Measurements from ENCODE around the gene RAB11FIP5.

The RAB11FIP5 gene

DNA sequence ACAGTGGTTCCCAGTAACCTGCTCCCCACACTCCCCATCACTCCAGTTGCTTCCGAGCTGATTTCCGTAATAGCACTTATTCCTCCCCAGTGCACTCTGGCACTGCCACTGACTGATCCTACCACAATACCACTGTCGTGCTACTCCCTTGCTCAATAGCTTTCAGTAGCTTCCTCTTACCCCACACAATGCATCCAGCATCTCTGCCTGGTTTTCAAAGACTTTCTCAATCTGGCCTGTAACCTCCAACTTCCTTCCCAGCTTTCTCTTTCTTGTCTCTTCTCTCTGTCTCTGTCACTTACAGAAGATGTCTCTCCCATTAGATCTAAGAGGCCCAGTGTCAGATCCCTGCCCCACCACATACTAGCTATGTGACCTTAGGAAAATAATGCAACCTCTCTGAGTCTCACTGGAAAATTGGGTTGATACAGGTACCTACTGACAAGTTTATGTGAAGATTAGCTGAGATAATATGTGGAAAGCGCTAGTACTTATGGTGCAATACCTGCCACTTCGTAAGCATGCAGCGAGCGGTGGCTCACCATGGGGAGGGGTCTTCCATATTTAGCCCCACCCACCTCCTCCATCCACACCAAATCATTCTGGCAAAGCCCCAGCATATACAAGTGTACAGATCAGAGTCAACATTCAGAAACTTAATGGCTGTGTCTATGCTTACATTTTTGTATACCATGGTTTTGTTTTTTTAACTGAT is 77.9 kb downstream of the RAB11FIP5 start:
- no peak for DNase-seq (ENCODE audit: low spot score)

DNA sequence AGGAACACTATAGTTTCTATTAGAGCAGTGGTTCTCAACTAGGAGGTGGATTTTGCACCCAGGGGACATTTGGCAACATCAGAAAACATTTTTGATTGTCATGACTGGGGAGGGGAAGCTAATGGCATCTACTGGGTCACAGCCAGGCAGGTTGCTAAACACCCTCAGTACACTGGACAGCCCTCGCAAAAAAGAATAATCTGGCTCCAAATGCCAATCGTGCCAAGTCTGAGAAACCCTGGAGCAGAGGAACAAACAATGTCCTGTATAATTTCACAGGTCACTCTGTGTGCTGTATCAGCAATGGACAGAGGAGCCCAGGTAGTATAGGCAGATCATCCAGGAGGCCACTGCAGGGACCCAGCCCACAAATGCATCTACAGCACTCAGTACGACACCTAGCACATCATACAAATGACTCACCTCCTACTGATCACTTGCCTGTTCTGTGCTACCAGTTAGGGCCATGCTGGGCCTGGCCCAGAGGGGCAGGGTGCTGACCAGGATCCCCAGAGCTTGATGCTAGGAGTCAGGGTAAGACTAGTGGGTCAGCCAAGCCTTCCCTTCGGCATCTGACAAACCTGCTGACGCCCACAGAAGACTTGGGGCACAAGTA is 78.9 kb downstream of the RAB11FIP5 start:
- DNase-seq (ENCODE audit: low spot score), result no peak

DNA sequence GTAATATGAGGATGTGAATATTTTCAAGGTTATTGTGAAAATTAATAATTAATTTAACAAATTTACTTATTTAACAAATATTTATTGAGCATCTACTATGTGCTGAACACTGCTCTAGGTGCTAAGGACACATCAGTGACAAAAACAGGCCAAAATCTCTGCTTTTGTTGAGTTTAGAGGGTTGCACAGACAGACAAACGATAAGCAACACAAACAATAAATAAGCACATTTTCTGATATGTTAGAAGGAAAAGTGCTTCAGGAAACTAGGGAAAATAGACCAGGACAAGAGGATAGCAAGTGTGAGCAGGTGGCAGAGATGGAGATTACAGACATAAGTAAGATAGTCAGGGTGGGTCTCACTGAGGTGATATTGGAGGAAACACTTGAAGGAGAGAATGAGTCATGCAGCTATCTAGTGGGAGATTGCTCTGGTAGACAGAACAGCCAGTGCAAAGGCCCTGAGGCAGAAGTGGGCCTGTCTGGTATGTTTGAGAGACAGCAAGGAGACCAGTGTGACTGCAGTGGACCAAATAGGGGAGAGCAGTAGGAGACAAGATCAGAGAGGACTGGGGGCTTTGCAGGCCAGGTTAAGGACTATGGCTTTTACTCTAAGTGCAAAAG is 79.5 kb downstream of the RAB11FIP5 start:
- no peak for DNase-seq (ENCODE audit: low spot score)

DNA sequence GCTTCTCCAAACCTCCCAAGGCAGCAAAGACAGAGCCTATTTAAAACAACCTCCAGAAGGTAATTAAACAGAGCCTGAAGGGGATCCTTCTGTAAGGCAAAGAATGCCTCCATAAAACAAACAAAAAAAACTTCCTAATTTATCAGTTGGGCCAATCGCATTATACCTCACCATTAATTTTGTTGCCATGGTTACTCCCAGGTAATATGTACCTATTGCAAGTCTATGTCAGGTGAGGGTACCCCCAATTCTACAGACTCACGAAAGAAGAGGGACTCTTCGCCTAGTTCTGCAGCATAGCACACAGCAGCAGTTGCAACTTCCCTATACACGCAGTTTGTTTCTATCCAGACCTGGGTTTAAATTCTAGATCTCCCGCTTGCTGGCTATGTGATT is 80.0 kb downstream of the RAB11FIP5 start:
- DNase-seq (ENCODE audit: low spot score), result no peak

DNA sequence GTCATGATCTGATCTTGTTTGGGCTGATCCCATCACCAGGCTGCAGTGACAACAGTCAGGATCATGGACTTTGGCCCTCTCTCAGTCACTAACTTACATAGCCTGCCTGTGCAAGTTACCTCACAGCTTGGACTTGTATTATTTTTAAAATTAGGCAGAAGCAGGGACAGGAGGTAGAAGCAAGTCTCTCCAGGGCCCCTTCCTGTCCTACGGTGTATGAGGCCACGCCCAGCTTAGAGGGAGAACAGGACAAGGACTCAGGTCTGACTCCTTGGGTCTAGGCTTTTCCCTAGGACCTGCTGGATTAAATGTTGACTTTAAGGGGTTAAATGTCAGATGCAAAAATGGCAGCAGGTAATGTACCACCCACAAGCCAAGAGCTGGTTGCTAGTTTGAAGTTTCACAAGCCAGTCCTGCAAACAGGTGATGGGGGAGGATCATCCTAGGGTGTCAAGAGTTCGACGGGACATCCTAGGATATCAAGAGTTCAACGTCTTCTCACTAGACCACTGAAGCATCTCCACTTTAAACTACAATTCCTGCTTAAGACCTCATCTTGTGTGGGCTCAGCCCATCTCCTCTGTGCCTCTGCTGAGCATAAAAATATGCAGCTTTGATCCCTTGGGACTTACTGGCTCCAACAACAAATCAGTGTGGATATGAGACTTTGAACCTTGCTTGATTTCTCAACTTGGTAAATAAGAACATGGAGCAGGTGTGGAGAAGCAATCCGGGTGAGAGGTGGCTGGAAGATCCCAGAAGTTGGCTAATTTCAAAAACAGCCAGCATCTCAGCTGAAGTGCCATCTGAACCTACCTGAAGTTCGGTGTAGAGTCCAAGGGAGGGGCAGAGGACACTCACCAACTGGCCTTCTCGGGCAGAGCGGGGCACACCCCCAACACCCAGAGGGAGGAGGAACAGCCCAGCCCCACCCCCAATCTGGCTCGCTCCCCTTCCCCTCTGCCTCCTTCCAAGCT is 80.7 kb downstream of the RAB11FIP5 start:
- no peak for DNase-seq (ENCODE audit: low spot score)

DNA sequence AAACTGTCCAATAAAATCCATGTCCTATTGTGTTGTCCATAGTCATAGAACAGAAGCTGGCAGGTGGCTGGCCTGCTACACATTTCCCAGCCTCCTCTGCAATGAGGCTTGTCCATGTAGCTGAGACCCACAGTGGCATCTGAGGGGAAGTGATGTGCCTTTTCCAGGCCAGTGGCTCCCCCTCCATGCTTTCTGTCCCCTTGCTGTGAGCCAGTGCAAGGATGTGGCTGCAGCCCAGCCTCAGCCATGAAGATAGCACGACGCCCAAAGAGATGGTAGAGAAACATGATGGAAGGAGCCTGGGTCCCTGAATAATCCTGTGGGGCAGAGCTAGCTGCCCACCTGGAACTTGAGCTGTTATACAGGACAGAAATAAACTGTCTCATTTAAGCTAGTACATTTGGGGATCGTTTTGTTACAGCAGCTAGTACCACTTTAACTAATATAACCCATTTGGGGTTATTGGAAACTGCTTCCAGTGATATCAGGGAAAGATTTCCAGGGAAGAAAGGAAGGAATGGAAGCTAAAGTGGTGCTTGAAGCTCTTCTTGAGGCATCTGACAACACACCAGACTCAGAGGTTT is 81.6 kb downstream of the RAB11FIP5 start:
- no peak for DNase-seq (ENCODE audit: low spot score)

DNA sequence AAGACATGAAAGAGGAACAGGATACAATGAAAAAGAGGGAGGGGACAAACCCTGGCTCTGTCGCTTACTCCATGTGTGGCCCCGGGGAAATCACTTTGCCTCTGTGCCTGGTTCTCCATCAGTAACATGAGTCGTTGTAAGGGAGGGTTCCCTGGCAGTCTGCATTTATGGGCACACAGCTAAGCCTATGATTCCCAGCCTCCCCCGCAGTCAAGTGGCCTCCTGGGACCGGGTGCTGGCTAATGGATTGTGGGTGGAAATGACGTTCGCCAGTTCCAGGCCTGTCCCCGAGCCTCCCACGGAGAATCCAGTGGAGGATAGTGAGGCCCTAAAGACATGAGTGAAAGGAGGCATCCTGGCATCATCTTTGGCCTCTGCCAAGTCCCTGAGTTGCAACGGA is 83.9 kb downstream of the RAB11FIP5 start:
- DNase-seq (ENCODE audit: low spot score), result no peak

DNA sequence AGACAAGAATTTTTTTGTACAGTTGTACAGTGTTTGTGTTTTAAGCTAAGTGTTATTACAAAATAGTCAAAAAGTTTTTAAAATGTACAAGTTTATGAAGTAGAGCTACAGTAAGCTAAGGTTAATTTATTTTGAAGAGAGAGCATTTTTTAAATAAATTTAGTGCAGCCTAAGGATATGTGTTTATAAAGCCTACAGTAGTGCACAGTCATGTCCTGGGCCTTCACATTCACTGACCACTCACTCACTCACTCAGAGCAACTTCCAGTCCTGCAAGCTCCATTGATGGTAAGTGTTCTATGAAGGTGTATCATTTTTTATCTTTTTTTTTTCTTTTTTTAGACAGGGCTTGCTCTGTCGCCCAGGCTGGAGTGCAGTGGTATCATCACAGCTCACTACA is 85.4 kb downstream of the RAB11FIP5 start:
- DNase-seq (ENCODE audit: low spot score), result no peak

DNA sequence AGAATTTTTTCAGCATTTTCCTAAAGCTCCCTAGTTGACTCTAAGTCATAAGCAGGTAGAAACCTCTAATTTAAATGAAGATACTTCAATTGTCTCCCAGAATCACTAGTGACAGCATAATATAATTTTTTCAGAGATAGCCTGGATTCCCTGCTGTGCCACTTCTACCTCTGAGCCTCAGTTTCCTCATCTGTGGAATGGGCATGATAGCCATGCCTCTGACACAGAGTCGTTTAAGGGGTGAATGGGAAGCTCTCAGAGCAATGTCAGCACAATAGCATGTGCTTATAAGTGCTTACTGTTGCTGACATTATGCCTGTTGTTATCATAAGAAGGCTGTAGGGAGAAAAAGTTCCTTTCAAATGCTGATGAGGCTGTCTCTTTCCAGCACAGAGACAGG is 89.3 kb downstream of the RAB11FIP5 start:
- DNase-seq (ENCODE audit: low spot score), result no peak
